ENCODE data around the gene KCNQ1.

KCNQ1 gene

DNA sequence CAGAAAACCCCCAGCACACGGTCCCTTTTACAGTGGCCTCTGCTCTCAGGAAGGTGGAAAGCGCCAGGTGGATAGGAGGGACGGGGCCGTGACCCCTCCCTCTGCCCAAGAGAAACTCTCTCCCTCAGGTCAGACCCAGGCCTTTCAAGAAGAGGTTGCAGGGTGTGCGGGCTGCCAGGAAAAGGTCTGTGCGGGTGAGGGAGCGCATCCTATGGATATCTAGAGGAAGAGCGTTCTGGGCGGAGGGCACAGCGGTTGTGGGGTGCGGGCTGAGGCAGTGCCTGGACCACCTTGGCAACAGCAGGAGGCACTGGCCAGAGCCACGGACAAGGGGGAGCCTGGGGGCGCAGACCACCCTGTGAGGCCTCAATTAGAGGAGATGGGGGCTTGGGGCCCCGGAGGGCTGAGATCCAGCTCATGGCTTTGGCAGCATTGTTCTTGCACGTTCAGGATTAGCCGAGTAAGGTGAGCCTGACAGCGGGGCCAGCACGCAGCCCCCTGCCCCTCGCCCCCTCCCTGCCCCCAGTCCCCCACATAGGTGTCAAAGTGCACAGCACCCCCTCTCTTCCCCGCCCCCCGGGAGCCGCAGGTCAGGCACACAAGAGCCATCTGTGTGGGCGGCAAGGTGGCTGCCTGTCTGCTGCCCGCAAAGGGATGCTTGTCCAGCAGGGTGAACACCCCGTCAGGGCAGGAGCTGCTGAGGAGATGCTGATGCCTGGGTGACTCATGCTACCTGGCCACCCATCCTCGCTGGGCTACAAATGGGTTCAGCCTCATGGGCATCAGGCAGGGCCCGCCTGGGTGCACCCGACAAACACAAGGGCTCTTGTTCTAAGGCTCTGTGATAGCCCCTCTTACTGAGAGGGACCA lies 347.8 kb downstream of the KCNQ1 start:
- H3K27ac Mint-ChIP-seq, result no peak overlapping the region
- H3K27me3 Mint-ChIP-seq, result no peaks in the 10 kb centered on the region
- no peaks in the 10 kb centered on the region for H3K4me1 Mint-ChIP-seq (ENCODE audit: low read depth)
- H3K9me3 Mint-ChIP-seq, result no peaks in the 10 kb centered on the region
- H3K36me3 Mint-ChIP-seq (ENCODE audit: low read depth), result no peaks in the 10 kb centered on the region
- no peak overlapping the region for H3K4me3 Mint-ChIP-seq

DNA sequence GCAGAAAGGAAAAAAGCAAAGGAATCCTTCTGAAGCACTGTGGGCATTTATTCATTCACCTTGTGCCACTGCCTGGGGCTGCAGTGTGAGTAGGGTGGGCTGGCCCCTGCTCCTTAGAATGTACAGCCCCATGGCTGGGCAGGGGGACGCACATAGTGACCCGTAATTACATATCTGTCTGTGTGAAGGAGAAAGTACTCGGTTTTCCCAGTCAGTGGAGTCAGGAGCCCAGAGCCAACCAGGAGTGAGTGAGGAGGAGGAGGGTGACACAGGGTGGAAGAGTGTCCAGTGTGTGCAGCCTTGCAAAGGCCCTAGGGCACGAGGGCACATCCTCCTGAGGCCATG lies 348.9 kb downstream of the KCNQ1 start:
- Mint-ChIP-seq H3K27ac (no peak overlapping the region), H3K27me3 (no peaks in the 10 kb centered on the region), H3K4me3 (no peak overlapping the region), H3K36me3 (ENCODE audit: low read depth) (no peaks in the 10 kb centered on the region), H3K4me1 (ENCODE audit: low read depth) (no peaks in the 10 kb centered on the region), H3K9me3 (no peaks in the 10 kb centered on the region)

DNA sequence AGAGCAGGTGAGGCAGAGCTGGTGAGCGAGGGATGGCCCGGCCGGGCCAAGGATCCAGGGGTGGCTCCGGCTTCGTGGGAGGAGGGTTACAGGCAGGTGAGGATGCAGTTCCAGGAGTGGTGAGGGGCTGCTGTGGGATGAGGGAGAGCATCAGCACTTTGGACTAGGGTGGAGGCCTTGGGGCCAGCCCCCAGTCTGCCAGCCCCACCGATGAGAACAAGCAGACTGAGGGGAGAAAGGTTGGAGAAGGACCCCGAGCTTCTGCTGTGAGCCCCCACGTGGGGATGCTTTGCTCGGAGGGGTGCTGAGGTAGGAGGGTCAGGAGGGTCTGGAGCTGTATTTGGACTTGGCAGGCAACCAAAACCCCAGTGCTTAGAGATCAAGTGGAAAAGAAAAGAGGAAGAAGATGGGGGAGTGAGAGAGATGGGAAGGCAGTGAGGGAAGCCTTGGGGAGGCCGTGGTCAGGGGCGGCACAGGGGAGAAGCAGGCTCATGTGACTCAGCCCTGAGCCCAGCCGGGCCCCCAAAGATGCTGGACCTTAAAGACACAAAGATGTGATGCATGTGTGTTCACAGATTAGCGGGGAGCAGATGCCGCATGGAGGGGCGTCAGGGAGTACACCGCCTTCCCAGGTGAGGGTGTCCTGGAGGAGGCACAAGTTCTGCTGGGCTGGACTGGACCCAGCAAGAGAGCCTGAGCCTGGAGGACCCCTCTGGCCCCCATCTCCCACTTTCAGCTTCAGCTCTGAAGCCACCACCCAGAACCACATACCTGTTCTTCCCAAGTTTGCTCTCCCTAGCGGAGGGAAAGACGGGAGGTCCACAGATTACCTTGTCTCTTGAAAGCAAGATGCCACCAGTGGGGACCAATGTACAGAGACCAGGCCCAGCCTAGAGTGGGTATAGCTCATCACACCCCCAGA lies 349.5 kb downstream of the KCNQ1 start:
- H3K4me3 Mint-ChIP-seq, result no peak overlapping the region
- H3K27ac Mint-ChIP-seq, result no peak overlapping the region
- H3K27me3 Mint-ChIP-seq, result no peaks in the 10 kb centered on the region
- H3K4me1 Mint-ChIP-seq (ENCODE audit: low read depth), result no peaks in the 10 kb centered on the region
- H3K9me3 Mint-ChIP-seq, result no peaks in the 10 kb centered on the region
- no peaks in the 10 kb centered on the region for H3K36me3 Mint-ChIP-seq (ENCODE audit: low read depth)

DNA sequence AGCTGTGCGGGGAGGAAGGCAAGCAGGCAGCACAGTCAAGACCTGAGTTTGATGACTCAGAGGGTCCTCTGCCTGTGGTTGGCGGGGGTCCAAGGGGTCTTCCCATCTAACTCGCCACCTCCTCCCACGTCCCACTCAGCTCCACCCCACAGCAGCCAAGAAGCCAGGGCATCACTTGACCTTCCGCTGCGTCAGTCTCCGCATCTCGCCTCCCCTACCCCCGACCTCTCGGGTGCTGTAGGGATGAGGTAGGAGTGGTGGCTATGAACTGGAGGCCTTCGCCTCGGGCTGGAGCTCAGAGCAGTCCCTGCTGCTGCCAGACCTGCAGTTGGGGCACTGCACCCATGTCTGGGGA lies 350.1 kb downstream of the KCNQ1 start:
- no peaks in the 10 kb centered on the region for H3K9me3 Mint-ChIP-seq
- no peaks in the 10 kb centered on the region for H3K36me3 Mint-ChIP-seq (ENCODE audit: low read depth)
- H3K4me3 Mint-ChIP-seq, result no peak overlapping the region
- H3K27me3 Mint-ChIP-seq, result no peaks in the 10 kb centered on the region
- H3K4me1 Mint-ChIP-seq (ENCODE audit: low read depth), result no peaks in the 10 kb centered on the region
- no peak overlapping the region for H3K27ac Mint-ChIP-seq

DNA sequence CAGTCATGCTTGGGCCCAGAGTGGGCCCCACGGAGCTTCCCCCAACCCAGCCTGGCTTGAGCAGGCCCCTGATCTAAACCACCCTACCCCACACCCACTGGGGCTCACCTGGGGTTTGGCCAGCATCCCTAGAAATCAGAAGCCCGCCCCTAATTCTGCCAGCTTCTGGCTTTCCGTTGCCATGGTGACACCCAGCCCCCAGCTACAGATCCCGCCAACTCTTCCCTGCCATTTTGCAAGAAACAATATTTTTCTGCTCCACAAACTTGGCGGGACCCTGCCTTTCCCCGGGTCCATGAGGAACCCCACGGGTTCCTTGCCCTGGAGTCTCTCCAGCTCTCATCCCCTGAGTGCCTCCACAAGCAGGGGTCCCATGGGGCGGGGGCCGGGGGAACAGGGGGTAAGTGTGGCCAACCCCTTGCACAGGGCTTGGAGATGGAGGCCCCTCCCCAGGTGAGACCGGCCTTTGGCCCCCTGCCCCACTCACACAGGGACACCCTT lies 350.7 kb downstream of the KCNQ1 start:
- Mint-ChIP-seq H3K27me3 (no peaks in the 10 kb centered on the region), H3K36me3 (ENCODE audit: low read depth) (no peaks in the 10 kb centered on the region), H3K4me1 (ENCODE audit: low read depth) (no peaks in the 10 kb centered on the region), H3K27ac (no peak overlapping the region), H3K4me3 (no peak overlapping the region), H3K9me3 (no peaks in the 10 kb centered on the region)

DNA sequence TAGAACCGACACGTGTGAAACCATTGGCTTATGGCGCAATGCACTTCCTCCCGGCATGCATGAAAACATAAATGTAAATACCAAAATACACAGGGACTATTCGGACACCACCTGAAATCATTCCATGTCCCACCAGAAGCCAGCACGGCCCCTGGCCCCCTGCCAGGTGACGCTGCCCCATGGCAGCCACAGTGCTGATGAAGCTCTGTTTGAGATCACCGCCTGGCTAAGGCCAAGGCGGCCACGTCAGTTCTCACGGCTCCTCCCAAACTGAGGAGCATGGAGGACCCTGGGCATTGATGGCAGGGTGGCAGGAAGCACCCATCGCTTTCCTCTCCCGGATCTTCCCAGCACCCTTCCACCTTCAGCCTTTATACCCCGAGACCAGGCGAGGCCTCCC lies 351.3 kb downstream of the KCNQ1 start:
- no peak overlapping the region for H3K4me3 Mint-ChIP-seq
- H3K4me1 Mint-ChIP-seq (ENCODE audit: low read depth), result no peaks in the 10 kb centered on the region
- H3K27ac Mint-ChIP-seq, result no peak overlapping the region
- H3K9me3 Mint-ChIP-seq, result no peaks in the 10 kb centered on the region
- no peaks in the 10 kb centered on the region for H3K27me3 Mint-ChIP-seq
- H3K36me3 Mint-ChIP-seq (ENCODE audit: low read depth), result no peaks in the 10 kb centered on the region

DNA sequence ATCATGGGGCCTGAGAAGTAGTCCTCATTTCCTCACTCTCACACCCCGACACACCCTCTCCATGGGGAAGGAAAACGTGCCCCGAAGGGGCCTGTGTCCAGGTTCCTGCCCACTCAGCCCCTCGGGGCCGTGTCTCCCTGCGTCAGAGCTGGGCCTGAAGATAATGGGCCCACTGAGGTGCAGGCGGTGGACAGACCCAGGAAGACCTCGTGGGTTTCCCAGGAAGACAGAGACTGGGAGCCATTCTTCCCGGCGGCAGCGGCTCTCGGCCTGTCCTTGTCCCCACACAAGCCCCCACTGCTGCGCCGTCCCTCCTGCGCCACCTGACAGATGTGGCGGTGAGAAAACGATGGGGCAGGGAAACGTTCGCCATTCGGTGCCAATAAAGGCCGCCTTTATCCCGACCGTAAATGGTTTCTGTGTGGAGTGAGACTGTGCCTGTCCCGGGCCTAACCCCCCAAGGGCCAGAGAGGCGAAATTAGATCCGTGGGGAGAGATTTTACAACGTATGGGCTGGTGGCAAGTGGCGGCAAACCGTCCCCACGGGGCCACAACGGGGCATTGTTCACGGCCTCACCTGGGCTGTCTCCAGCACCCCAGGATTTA lies 351.8 kb downstream of the KCNQ1 start:
- H3K4me1 Mint-ChIP-seq (ENCODE audit: low read depth), result no peaks in the 10 kb centered on the region
- no peaks in the 10 kb centered on the region for H3K9me3 Mint-ChIP-seq
- H3K27me3 Mint-ChIP-seq, result no peaks in the 10 kb centered on the region
- no peaks in the 10 kb centered on the region for H3K36me3 Mint-ChIP-seq (ENCODE audit: low read depth)
- no peak overlapping the region for H3K27ac Mint-ChIP-seq
- no peak overlapping the region for H3K4me3 Mint-ChIP-seq

DNA sequence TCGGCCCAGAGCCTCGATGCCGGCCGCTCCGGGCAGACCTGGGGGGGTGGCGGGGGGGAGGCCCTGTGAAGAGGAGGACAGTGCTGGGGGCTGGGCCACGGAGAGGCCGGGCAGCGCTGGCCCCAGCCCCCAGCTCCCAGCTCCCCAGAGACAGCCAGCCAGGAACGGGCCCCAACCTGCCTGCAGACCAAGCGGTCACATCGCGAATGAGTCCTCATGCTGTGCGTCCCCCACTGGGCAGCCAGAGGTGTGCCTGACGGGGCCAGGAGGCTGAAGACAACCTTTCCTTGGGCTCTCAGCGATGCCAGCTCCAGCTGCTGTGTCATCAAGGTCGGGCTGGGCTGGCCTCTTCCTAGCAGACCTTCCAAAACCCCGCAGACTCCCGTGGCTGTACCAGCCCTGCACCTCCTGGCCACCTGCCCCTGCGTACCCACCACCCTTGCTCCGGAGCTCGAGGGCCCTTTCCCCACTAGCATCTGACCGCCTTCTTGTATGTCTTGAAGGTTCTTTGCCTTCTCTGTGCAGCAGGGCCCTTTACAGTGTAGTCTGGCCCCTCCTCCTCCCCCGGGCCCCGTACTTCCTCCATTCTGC lies 352.4 kb downstream of the KCNQ1 start:
- no peaks in the 10 kb centered on the region for H3K9me3 Mint-ChIP-seq

DNA sequence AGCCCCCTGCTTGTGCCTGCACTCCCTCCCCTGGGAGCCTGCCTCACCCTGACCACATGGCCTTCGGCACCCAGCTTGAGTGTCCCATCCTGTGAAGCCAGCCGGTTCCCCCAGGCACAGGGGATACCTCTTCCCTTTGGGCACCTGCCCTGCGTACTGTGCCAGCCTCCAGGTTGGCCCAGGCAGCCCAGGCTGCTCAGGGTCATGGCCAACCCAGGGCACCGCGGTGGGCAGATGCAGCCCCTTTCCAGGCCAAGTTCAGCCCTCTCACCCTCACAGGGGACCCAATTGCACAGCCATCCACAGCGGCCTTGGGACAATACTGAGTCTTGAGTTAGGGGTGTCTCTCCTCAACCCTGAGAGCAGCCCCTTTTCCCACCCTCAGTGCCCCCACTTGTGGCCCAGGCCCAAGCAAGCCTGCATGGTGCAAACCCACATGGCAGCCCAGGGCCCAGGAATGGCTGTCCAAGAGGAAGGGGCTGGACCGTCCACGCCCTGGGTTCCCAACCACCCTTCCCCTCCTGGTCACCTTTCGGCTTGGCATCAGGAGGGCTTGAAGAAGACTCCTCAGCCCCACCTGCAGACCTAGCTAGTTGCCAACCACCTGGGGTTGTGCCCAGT lies 353.0 kb downstream of the KCNQ1 start:
- Mint-ChIP-seq H3K4me1 (ENCODE audit: low read depth) (no peaks in the 10 kb centered on the region), H3K27me3 (no peaks in the 10 kb centered on the region), H3K36me3 (ENCODE audit: low read depth) (no peaks in the 10 kb centered on the region), H3K9me3 (no peaks in the 10 kb centered on the region), H3K4me3 (no peak overlapping the region), H3K27ac (no peak overlapping the region)

More for the DNA sequence above, 352.4 kb downstream of the KCNQ1 start:
- no peaks in the 10 kb centered on the region for H3K4me1 Mint-ChIP-seq (ENCODE audit: low read depth)
- no peaks in the 10 kb centered on the region for H3K27me3 Mint-ChIP-seq
- no peak overlapping the region for H3K27ac Mint-ChIP-seq
- no peaks in the 10 kb centered on the region for H3K36me3 Mint-ChIP-seq (ENCODE audit: low read depth)
- no peak overlapping the region for H3K4me3 Mint-ChIP-seq

DNA sequence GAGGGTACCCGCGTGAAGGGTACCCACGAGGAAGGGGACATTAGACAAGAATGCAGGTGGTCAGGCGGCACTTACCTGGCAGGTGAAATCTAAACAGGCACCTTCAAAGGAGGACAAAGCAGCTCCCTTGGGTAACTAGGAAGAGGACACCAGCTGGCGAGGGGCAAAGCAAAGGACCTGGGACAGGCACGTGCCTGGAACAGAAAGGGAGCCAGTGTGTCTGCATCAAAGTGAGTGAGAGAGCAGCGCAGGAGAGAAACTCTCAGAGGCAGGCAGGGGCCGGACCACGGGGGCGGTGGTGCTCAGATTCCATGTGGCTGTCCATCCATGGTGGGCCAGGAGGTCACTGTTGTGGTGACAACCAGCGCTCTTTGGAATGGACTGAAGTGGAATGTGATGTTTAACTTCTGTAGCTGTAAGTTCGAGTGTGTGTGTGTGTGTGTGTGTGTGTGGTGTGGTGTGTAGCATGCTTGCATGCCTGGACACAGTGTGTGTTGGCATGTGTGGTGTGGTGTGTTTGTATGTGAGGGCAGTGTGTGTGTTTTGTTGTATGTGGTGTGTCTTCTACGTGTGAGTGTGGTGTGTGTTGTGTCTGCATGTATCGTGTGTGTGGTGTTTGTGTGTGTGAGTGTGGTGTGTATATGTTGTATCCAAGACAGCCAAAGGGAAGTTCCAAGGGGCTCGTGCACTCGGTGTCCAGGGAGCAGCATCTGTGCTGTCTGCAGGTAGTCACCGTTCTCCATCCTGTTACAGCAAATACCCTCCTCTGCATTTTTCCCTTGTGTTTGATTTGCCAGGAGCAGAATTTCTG lies 354.3 kb downstream of the KCNQ1 start:
- no peaks in the 10 kb centered on the region for H3K36me3 Mint-ChIP-seq (ENCODE audit: low read depth)
- H3K27ac Mint-ChIP-seq, result no peak overlapping the region

DNA sequence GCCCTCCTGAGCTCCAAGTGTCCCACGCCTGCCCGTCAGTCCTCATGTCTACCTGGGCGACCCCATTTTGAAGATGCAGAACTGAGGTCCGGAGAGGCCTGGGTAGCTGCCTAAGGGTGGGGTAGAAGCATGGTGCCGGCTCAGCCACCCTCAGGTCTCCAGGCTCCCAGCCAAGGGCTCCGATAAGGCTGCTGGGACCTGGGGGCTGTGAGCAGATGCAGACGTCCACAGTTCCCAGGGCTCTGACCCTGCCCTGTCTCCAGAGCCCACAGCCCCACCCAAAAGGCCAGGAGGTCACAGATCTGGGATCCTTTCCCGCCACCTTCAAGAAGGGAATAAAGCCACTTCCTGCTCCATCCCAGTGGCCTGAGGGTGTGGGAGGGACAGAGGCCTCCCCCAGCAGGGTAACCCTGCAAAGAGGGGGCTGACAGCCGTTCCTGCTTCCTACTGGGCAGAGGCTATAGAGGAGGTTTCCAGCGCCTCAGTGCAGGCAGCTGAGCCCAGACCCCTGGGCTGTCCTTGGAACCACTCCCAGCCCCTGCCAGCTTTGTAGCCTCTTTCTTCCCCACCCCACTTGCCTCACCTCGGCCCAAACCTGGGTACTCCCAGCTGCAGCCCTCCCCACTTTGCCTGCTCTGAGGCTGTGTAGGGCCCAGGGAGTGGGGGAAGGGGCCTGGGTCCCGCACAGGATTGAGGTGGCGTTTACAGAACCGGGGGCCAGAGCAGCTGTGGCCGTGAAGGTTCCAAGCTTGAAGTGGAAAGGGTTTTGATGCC lies 355.3 kb downstream of the KCNQ1 start:
- Mint-ChIP-seq H3K9me3 (no peaks in the 10 kb centered on the region), H3K4me3 (no peak overlapping the region), H3K27me3 (no peaks in the 10 kb centered on the region), H3K4me1 (ENCODE audit: low read depth) (no peaks in the 10 kb centered on the region), H3K36me3 (ENCODE audit: low read depth) (no peaks in the 10 kb centered on the region), H3K27ac (no peak overlapping the region)

More for the DNA sequence above, 354.3 kb downstream of the KCNQ1 start:
- Mint-ChIP-seq H3K27me3 (no peaks in the 10 kb centered on the region), H3K4me3 (no peak overlapping the region), H3K4me1 (ENCODE audit: low read depth) (no peaks in the 10 kb centered on the region), H3K9me3 (no peaks in the 10 kb centered on the region)

DNA sequence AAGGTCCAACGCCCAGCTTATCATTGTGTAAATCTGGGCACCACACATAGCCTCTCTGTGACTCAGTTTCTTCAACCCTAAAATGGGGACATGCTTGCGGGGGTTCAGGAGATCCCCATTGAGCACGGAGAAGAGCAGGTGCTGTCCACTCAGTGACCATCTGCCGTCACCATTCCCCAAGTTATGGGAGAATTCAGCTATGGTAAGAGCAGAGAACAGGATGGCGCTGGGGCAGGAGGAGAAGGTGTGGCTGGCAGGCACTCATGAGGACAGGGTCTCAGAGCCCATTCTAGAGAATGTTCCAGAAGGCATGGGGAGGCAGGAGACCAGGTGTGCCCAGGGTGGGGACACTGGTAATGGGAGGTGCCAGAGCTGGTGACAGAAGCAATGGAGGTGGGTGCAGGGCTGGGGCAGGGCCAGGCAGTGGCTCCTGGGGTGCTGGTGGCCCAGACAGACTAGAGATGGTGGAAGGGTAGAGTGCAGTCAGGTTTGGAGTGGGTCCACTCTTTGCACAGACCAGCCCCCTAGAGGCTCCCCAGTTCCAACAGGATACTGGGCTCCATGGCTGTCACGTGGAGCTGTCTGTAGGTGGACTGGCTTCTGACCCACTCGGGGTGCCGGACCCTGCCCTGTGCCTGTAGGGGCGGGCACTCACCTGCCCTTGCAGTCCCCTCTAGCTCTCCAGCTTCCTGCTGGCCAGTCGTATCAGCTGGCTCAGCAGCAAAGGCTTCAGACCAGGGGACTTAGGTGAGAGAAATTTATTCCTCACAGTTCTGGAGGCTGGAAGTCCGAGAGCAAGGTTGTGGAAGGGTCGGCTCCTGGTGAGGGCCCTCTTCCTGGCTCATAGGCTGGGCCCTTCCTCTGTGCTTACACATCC lies 356.1 kb downstream of the KCNQ1 start:
- no peak overlapping the region for H3K4me3 Mint-ChIP-seq
- no peaks in the 10 kb centered on the region for H3K9me3 Mint-ChIP-seq
- no peaks in the 10 kb centered on the region for H3K27me3 Mint-ChIP-seq
- H3K4me1 Mint-ChIP-seq (ENCODE audit: low read depth), result no peaks in the 10 kb centered on the region
- H3K27ac Mint-ChIP-seq, result no peak overlapping the region
- no peaks in the 10 kb centered on the region for H3K36me3 Mint-ChIP-seq (ENCODE audit: low read depth)

All from stimulated activated naive CD8-positive, alpha-beta T cell treated with anti-CD3 and anti-CD28 coated beads, Interleukin-15, Interleukin-2, amounts not matched to agents 100 ng/mL and 50 ng/mL, for 24 hours (primary cell).